ACC112 (cell line): Measurements from ENCODE around the gene ADAMTSL4.

ENCODE experiments used
- H2AFZ ChIP-seq: fragments of 200-600 bp; sonication (generic); one replicate; pipeline ENCODE4 v1.6.0; 2017; ENCODE audit warnings: antibody characterized with exemption, low read length; ENCODE audit not compliant: unreplicated experiment
- H3K27ac ChIP-seq: fragments of 200-600 bp; sonication (generic); 2 replicates; pipeline ENCODE4 v1.5.1; 2014; ENCODE audit warnings: low read depth, mild to moderate bottlenecking, antibody characterized with exemption, low read length, moderate library complexity
- H3K27me3 ChIP-seq: fragments of 200-600 bp; sonication (generic); 2 replicates; pipeline ENCODE4 v1.6.1; 2014; ENCODE audit warnings: mild to moderate bottlenecking, antibody characterized with exemption, low read length, moderate library complexity, mixed read lengths; ENCODE audit not compliant: insufficient read depth
- H3K36me3 ChIP-seq: fragments of 200-600 bp; sonication (generic); 2 replicates; pipeline ENCODE4 v1.6.1; 2016; ENCODE audit warnings: mild to moderate bottlenecking, antibody characterized with exemption, low read length, moderate library complexity, mixed read lengths; ENCODE audit not compliant: insufficient read depth
- H3K4me1 ChIP-seq: fragments of 200-600 bp; sonication (generic); one replicate; pipeline ENCODE4 v1.6.1; 2016; ENCODE audit warnings: low read length, mixed read lengths; ENCODE audit not compliant: insufficient read depth, unreplicated experiment, control insufficient read depth
- H3K4me3 ChIP-seq: fragments of 200-600 bp; sonication (generic); 2 replicates; pipeline ENCODE4 v1.5.1; 2014; ENCODE audit warnings: mild to moderate bottlenecking, low read depth, low read length
- H3K79me2 ChIP-seq: fragments of 200-600 bp; sonication (generic); one replicate; pipeline ENCODE4 v1.6.0; 2016; ENCODE audit warnings: low read length; ENCODE audit not compliant: control insufficient read depth, unreplicated experiment, insufficient read depth

ADAMTSL4 gene

GRCh38 chr1:150515328-150516049 is 33.7 kb upstream of the ADAMTSL4 start, which contains the start of gene FALEC:
Gene FALEC, plus strand, starts transcription at chr1:150515752.
- H3K27me3 ChIP-seq = no peaks in the 10 kb centered on the region
- no peaks in the 10 kb centered on the region for H3K79me2 ChIP-seq
- H2AFZ ChIP-seq = peak within 1 kb of the TSS; percentile 70
- peak within 1 kb of the TSS; percentile 72 for H3K4me3 ChIP-seq
- peaks cover 14% of the 10 kb centered on the region for H3K4me1 ChIP-seq
- H3K27ac ChIP-seq = no peak within 1 kb of the TSS
- H3K36me3 ChIP-seq = no peaks in the 10 kb centered on the region; the same call in 1 of the 2 replicates

- Histone ChIP-seq H2AFZ (peak overlapping the region; percentile 70), H3K4me1 (peaks cover 14% of the 10 kb centered on the region), H3K4me3 (peak overlapping the region; percentile 72)
These were observed 33.1 kb upstream of the ADAMTSL4 start for GRCh38 chr1:150516050-150516591.

GRCh38 chr1:150516616-150517015 is 32.6 kb upstream of the ADAMTSL4 start:
- Histone ChIP-seq H3K27ac (no peak overlapping the region), H3K4me3 (peak overlapping the region; percentile 72), H2AFZ (peak overlapping the region; percentile 70)

More at GRCh38 chr1:150516050-150516591, 33.1 kb upstream of the ADAMTSL4 start:
- Histone ChIP-seq H3K36me3 (no peaks in the 10 kb centered on the region; the same call in 1 of the 2 replicates), H3K79me2 (no peaks in the 10 kb centered on the region), H3K27ac (no peak overlapping the region), H3K27me3 (no peaks in the 10 kb centered on the region)

GRCh38 chr1:150521196-150521968 is 27.8 kb upstream of the ADAMTSL4 start:
- H3K27me3 ChIP-seq = no peaks in the 10 kb centered on the region
- no peak overlapping the region for H3K4me3 ChIP-seq
- H3K36me3 ChIP-seq = no peaks in the 10 kb centered on the region
- no peak overlapping the region for H2AFZ ChIP-seq
- H3K79me2 ChIP-seq = no peaks in the 10 kb centered on the region
- peaks cover 3% of the 10 kb centered on the region for H3K4me1 ChIP-seq
- no peak overlapping the region for H3K27ac ChIP-seq

More at GRCh38 chr1:150516616-150517015, 32.6 kb upstream of the ADAMTSL4 start:
- Histone ChIP-seq H3K4me1 (peaks cover 14% of the 10 kb centered on the region), H3K79me2 (no peaks in the 10 kb centered on the region), H3K27me3 (no peaks in the 10 kb centered on the region), H3K36me3 (no peaks in the 10 kb centered on the region; the same call in 1 of the 2 replicates)

GRCh38 chr1:150525348-150525747 is 23.9 kb upstream of the ADAMTSL4 start:
- no peaks in the 10 kb centered on the region for H3K79me2 ChIP-seq
- H3K4me1 ChIP-seq = peaks cover 13% of the 10 kb centered on the region
- H3K36me3 ChIP-seq = no peaks in the 10 kb centered on the region
- no peak overlapping the region for H3K4me3 ChIP-seq
- no peak overlapping the region for H2AFZ ChIP-seq
- no peaks in the 10 kb centered on the region for H3K27me3 ChIP-seq
- no peak overlapping the region for H3K27ac ChIP-seq

DNA sequence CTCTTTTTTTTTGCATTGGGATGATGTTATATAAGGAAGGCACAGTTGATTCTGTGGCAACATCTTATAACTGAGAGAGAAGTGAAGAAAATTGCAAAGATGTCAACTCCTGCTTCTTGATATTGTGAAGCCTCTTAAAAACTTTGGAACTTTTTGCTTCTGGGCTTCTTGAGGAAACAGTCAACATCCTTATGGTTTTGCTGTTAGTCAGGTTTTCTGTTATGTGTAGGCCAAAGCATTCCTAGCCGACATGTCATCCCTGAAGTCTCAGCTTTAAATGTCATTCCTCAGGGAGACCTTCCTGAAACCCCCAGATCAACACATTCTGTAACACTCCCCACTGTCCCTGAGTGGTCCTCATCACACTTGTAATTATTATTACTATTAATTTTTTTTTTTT is 21.0 kb upstream of the ADAMTSL4 start:
- no peaks in the 10 kb centered on the region for H3K36me3 ChIP-seq
- peak overlapping the region; percentile 14; the same call in 1 of the 2 replicates for H3K27ac ChIP-seq
- H3K27me3 ChIP-seq = no peaks in the 10 kb centered on the region
- H2AFZ ChIP-seq = no peak overlapping the region
- H3K4me3 ChIP-seq = no peak overlapping the region
- H3K4me1 ChIP-seq = peaks cover 13% of the 10 kb centered on the region
- H3K79me2 ChIP-seq = no peaks in the 10 kb centered on the region

GRCh38 chr1:150529017-150529416 is 20.2 kb upstream of the ADAMTSL4 start:
- Histone ChIP-seq H3K79me2 (no peaks in the 10 kb centered on the region), H3K27ac (peak overlapping the region; percentile 58), H3K4me1 (peaks cover 13% of the 10 kb centered on the region), H3K27me3 (no peaks in the 10 kb centered on the region), H2AFZ (peak overlapping the region; percentile 62), H3K4me3 (no peak overlapping the region), H3K36me3 (no peaks in the 10 kb centered on the region)

- no peak overlapping the region for H3K4me3 ChIP-seq
- H2AFZ ChIP-seq = no peak overlapping the region
- no peaks in the 10 kb centered on the region for H3K27me3 ChIP-seq
- H3K36me3 ChIP-seq = no peaks in the 10 kb centered on the region
- H3K4me1 ChIP-seq = peaks cover 14% of the 10 kb centered on the region
- H3K79me2 ChIP-seq = no peaks in the 10 kb centered on the region
- H3K27ac ChIP-seq = no peak overlapping the region
These were observed 18.6 kb upstream of the ADAMTSL4 start for GRCh38 chr1:150530491-150531159.

GRCh38 chr1:150532860-150533259 is 16.3 kb upstream of the ADAMTSL4 start:
- Histone ChIP-seq H3K4me3 (no peak overlapping the region), H2AFZ (peak overlapping the region; percentile 9), H3K27ac (no peak overlapping the region), H3K27me3 (no peaks in the 10 kb centered on the region), H3K36me3 (no peaks in the 10 kb centered on the region), H3K4me1 (peaks cover 28% of the 10 kb centered on the region), H3K79me2 (no peaks in the 10 kb centered on the region)

GRCh38 chr1:150534002-150534401 is 15.2 kb upstream of the ADAMTSL4 start:
- Histone ChIP-seq H3K27ac (no peak overlapping the region), H3K4me3 (no peak overlapping the region), H3K36me3 (no peaks in the 10 kb centered on the region), H3K27me3 (no peaks in the 10 kb centered on the region), H2AFZ (no peak overlapping the region), H3K79me2 (no peaks in the 10 kb centered on the region), H3K4me1 (peaks cover 30% of the 10 kb centered on the region)
